NCI-H524 (cell line): ENCODE results near the gene KRT80.

Source experiments
- DNase-seq, 2 experiments: peaks; one replicate each; lab custom pipeline; 2025; lab: John Stamatoyannopoulos, UW

Gene KRT80

DNA sequence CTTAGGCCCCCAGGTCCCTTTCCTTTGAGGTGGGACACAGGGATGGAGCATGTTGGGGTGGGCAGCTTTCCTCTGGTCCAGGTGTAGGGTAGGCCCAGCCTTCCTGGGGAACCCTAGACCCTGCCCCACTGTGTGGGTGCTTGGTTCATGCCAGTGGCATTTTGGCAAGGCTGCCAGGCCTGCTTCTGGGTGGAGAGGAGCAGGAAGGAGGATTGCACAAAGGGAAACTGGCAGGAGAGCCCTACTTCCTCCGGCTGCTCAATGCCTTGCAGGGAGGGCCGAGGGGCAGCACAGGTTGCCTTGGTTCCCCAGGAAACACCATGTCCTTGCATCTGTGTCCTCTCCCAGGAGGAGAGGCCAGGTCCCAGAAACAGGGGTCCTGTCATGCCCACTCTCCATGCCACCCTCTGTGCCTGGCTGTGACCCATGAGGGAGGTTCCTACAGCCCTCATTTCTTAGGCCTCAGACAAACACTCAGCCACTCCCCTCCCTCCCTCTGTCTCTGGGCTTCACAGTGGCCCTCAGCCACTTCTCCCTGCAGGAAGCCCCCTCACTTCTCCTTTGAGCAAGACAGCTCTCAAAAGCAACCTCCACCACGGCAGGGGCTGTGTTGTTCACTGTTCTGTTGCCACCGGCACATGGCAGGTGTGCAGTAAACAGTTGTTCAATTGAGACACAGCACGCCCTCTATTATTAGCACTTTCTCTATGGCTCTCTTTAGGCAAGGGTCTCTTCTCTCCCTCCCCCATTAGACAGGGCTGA is 6.8 kb upstream of the KRT80 start:
- DNase-seq = no peak

DNA sequence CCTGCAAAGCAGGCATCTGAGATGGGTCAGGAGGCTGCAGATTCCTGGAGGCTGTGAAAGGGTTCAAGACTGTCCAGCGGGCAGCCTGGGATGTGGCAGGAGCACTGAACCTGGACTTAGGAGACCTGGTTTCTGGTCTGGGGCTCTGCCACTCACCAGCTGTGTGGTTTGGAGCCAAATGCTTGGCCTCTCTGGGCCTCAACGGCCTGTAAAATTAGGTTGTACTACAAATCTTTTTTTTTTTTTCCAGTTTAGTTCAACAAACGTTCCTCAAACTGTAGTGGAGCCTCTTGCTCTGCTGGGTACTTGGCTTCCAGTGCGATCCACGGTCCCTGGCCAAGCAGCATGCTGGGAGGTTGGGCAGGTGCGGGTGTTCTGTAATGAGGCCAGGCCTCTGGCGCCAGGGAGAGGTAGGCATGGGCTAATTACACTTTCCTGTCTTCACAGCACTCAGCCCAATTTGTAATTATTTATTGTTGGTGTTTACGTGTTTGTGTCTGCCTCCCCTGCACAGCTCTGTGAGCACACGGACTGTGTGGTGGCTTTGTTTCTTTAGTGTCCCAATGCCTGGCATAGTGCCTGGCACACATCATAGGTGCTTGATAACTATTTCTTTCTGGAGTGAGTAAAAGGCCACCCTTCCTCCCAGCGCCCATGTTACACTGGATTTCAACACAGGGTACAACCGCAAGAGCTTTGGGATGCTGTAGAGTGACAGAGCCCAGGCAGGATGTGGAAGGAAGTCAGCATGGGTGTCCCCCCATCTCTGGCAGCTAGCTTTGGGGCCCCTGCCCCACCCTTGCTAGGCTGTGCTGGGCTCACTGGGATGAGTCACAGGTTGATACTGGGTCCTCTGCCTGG is 5.8 kb upstream of the KRT80 start:
- no peak for DNase-seq

DNA sequence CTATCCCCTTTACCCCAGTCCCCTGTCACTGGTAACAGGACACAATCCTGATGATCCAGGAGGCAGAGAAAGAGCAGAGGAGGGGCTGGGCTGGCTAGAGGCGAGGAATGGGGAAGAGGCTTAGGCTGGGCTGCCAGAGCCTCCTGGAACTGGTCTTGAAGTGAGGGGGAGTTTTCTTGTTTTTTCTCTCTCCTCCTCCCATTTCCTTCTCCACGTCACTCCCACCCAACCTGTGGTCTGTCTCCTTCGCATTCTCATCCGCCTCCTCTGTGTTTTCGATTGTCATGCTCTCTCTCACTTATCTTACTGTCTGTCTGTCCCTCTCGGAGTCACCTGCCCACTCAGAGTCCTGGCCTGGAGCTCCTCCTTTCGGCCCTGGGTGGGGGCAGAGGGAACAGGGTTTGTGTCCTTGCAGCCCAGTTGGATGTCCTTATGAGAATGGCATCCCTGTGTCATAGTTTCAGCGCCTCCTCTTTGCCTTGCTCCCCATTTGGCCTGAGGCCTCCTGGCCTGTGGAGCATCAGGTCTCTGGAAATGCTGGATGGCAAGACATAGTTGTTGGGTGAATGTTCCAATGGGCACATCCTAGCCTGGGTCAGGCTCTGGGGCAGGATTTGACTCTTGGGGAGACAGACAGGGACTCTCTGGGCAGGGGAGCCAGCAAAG is 3.4 kb upstream of the KRT80 start:
- DNase-seq = no peak

DNA sequence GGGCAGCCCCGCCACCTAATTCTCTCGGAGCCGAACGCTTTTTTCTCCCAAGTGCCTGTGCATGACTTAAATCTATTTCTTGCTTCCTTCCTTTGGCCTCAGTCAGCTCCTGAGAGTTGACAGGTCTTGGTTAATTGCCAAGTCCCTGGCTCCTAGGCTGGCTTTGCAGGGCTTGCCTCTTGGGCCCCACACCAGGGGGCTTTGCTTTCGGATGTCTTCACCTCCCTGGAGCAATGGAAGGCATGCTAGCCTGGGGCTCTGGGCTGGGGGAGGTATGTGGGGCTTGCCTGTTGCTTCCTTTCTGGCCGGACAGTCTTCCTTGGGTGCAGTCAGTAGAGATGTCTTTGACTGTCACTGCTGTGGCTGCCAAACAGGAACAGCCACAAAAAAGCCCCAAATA is 2.2 kb upstream of the KRT80 start:
- peak in 1 of 2 experiments; percentile 39 for DNase-seq

DNA sequence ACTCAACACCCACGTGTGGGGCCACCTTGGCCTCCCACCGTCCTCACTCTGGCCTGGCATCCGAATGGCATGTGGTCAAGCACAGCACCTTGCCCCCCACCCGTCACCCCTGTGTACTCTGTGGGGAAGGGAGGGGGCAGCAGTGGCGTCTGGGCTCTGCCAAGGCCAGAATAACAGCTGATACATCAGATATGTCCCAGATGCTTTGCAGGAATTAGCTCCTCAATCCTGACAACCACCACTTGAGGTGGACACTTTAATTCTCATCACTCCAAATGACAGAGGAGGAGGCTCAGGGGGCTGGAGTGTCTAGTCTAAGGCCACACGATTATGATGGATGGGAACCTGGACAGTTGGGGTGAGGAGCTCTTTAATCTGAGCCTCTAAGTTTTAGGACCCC is 1.7 kb upstream of the KRT80 start:
- peak; percentile 52 to 76 for DNase-seq

DNA sequence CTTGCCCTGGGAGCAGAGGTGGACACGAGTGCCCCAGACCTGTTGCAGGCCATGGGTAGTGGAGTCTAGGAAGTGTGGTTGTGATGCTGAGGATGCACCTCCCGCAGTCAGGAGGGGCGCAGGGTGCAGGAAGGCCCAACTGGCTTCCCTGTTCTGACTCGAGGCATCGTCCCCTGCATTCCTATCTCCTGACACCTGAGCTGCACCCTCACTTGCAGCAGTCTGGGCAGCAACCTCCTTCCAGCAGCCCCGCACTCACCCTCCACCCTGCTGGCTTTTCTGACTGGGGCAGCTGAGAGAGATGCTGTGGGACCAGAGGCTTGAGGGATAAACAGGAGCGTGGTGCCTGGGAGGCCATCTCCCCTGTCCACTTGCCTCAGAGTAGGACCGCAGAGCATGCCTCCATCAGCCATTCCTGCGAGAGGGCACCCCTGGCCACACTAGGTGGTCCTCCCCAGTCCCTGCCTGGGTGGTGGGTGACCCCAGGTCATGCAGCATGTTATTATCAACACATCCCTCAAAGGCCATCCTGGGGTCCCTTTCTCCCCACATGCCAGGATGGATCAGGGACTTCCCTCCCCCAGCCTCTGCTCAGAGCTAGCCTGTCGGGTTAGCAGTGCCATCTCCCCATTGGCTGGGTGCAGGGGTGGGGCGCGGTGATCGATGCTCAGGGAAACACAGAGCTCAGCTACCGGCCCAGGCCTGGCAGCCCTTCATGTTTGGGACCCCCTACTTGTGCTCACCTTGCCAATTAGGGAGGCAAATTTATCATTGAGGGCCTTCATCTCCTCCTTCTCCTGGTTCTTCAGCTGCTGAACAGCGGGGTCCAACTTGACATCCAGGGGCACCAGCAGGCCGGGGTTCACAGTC is 719 bp downstream of the KRT80 start:
- no peak for DNase-seq

DNA sequence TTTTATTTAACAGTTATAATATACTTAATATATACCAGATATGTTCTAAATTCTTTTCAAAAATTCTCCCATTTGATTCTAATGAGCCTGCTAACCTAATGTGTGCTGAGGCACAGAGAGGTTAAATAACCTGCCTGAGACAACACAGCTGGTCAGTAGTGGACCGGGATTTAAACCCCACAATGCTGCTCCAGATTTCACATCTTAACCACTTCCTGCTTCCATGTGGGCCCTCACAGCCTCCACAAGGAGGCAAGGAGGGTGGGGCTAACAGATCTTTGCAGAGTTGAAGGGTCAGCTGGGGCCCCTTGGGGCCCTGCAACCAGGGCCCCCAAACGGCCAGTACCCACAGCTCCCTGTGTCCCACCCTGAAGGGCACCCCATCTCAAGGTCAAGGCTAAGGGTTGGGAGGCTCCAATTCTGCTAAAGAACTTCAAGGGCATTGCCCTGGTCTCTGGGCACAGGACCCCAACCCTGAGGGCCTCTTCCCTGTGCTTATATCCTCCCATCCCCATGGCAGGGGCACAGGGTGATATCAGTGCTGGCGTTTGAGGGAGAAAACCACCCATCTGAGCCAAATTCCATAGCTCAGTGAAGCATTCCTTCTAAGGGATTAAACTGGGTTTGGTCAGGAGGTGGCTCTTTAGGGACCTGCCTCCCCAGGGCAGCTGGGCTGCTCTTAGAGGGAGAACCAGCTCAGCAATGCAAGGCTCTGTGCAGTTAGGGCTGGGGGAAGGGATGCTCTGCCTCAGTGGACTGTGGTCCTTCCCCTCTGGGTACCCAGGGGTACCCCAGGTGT is 2.2 kb downstream of the KRT80 start:
- no peak for DNase-seq

DNA sequence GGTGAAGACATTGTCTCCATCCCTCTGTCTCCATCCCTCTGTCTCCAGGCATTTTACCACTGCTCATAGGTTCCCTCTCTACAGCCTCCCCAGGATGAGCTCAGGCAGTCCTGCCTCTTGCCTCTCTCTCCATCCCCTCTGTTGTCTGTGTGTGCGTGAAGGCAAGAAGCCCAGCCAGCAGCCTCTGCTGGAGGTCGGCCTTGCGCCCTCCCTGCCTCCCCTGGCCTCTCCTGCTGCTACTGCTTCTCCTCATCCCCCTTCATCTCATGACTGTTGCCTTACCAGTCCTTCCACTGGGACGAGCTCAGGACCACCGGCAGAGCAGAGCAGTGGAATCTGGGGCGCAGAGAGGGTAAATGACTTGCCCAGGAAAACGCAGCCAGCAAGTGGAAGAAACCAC is 3.2 kb downstream of the KRT80 start:
- DNase-seq = no peak

DNA sequence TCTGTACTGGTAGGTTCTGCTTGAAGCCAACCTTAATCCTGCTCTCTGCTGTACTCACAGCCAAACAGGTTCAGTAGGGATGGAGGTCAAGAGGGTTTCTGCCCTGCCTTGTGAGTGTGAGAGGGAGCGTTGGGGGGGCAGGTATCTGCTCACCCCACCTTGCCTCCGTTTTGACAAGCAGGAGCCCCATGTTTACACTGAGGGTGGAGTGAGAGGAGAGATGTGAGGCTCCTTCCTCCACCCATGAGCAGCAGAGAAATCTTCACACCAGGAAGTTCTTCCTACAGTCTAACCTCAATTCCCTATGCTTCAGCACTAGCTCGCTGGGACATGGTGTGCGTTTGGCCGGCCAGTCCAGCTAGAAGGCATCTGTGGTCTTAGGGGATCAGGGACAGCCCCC is 4.2 kb downstream of the KRT80 start:
- DNase-seq = no peak

DNA sequence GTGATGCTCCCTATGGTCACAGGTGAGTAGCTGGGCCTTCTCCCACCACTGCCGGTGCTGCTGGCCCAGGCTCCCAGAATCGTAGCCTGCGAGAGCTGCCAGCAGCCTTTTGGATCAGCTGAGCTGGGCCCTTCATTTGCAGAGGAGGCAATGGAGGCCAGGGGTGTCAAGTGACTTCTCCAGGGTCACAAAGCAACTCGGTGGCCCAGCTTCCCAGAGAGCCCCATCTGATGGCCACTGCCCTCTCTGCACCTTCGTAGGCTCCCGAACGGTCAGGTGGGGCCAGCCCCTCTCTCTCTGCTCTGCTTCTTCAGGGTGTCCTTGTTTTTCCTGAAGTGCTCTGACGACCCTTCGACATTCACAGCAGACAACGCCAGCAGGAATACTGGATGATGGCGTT is 4.6 kb downstream of the KRT80 start:
- no peak for DNase-seq

DNA sequence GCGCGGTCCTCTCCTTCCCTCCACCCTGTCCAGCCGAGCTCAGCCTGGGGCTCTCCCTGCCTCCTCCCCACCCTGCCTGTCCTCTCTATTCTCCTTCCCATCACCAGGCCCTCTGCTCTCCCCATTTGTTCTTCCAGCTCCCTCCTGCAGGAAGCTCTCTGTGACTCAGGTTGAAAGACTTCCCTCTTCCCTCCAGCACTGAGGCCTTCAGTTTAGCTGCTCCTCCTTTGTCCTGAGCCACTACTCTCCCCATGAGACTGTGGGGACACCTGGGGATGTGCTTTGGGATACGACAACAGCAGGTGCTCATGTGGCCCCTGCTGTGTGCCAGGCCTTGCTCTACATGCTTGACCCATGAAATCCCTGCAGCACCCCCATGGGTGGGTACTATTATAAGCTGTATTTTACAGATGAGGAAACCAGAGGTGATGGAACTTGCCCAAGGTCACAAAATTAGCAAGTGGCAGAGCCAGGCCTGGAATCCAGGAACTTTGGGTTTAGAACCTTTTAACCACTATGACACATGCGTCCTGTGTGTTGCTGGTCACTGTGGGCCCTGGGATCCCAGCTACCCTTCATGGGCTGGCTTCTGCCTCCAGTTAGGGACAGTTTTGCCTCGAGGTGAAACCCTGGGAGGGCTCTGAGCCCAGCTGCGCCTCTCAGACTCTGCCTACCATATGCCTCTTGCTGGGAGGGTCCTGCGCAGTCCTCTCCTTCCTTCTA is 5.5 kb downstream of the KRT80 start:
- no peak for DNase-seq

DNA sequence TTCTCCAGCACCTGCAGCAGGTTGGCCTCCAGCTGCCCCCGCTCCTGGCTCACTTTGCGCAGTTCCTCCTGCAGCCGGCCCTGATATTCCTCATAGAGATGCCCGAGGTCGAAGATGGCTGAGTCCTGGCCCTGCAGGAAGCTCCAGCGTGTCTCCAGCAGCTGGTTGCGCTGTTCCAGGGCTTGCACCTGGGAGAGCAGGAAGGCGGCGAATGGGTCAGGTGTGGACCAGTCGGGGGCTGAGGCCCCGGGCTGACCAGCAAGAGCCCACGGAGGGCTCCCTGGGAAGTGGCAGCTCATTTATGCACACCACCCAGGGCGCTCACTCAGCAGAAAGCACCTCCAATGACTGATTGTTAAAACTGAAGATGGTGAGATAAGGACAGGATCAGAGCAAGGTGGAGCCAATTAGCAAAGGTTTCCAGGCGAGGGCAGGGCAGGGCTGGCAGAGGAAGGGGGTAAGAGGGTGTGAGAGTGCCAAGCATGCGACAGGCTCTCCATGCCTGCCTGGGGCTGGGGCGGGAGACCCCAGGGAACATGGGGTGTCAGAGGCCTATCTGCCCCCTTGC is 6.3 kb downstream of the KRT80 start:
- no peak for DNase-seq

DNA sequence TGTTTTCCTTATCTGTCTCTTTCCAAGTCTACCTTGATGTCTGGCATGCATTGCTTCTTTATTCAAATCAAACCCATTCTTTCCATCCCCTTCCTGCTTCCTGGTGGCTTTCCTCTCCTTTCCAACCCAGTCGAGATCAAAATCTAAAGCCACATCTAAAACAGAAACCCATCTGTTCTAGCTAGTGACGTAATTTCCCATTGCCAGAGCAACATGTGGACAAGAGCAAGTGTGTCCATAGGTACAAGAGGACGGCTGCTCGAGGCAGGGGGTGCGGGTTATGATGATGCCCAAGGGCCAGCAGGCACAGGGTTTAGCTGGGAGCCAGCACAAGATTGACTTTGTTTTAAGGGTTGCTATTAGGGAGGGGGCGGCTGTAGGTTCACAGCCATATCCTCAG is 7.0 kb downstream of the KRT80 start:
- peak; percentile 18 to 59 for DNase-seq

DNA sequence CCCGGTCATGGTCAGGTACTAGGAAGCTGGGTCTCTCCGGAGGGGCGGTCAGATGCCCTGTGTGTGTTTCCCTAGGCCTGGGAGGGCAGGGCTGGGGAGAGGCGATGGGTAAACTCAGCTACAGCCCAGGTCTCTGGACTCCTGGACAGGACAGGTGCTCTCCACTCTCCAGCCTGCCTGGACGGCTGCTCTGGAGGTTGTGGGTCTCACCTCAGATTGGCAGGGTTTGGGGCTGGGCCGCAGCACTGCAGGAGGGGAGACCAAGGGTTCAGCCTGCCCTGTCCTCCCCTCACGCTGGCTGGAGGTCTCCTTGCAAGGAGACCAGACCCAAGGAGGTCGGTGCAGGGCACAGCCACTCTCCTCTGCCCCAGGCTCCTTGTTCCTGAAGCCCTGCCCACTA is 7.8 kb downstream of the KRT80 start:
- DNase-seq = no peak

DNA sequence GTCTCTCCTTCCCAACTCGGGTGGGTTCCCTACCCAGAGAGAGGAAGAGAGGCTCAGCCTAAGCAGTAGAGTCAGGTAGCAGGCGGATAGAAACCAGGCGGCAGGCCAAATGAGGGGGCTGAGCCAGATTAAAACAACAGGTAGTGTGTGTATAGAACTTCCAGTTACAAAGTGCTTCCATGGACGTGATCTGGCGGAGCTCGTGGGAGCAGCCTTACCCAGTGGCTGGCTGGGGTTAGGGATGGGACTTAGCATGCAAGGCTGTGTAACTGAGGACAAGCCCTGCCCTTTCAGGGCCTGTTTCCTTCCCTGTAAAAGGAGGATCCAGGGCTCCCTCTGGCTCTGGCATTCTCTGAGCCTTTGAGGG is 8.3 kb downstream of the KRT80 start:
- DNase-seq = no peak

DNA sequence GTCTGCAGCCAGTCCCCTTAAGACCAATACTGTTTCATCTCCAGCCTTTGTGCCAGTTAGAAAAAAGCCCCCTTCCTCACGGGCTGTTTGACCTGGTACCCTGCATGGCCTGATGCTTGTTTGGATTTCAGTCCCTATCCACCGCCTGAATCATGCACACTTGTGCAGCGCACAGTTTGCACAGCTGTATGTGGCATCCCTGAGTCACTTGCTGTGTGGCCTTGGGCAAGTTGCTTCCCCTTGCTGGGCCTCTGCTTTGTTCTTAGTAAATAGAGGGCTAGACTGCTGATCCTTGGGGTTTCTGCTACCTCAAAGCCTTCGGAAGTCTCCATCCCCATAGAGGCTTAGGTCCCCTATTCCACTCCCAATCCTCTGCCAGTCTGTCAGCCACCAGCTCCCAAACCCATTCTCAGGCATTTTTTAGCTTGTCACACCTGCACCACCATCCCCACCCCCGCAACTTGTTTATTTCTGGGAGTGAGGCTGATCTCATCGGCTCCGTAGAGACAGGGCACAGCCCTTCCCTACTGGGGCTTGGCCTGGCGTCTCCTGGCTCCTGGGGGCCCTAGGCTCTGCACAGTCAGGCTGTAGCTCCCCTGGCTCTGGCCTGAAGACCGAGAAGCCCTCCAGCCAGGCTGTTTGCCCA is 8.8 kb downstream of the KRT80 start:
- DNase-seq = no peak

DNA sequence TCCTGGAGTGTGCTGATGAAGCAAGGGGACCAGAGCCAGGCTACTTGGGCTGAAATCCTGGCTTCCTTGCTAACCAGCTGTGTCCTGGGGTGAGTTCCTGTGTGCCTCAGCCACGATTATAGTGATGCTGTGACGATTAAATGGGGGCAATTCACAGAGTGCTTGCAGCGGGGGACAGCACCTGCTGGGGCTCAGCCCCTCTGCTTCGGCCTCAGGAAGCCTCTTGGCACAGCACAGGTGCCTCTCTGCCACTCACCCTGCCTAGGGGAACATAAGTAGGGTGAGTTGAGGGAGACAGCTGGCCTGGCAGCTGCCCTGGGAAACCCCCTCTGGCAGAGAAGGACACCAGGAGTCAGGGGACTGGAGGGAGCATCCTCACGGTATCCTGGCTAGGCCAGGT is 9.4 kb downstream of the KRT80 start:
- peak; percentile 79 to 94 for DNase-seq

DNA sequence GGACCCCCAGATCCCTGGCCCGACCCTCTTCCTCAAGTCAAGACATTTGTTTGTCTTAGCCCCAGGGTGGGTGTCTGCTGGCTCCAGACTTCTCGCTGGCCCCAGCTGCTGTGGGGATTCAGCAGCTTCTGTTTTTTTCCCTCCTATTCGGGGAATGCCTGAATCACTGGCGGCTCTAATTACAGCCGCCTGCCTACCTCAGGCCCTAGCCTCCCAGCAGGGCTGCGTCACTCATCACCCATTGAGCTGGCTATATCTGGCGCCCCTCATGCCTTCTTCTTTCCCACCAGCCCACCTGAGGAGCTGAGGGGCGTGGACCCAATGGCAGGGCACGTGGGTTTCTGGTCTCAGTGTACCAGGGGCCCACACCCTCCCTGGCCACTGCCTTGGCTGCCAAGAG is 10.1 kb downstream of the KRT80 start:
- DNase-seq = peak; percentile 54 to 79

DNA sequence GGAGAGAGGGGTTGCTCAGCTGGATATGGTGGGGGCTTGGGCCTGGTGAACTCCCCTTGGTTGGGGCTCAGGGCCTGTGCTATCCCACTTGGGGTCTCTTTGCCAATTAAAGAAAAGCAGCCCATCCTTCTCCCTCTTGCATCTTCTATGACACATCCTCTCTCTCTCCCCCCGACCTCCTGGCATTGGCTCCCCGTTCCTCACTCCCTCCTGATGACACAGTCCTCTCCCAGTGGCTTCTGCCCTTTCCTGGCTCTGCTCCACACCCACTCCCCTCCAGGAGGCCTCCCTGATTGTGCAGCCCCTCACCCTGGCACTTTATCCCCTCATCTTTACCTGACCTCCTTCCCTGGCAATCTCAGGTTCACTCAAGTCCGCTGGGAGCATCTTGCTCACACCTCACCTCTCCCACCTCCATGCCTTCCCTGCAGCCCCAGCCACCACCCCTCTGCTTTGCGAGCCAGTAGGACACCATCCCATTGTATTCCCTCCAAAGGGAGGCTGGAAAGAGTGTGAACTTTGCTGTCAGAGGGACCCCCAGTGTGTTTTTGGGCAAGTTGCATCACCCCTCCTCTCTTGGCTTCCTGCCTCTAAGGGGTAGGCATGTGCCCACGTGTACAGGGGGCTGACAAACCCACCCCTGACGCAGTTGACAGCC is 10.7 kb downstream of the KRT80 start:
- no peak for DNase-seq
